NCI-H510A treated with DMSO at 0.1 percent for 48 hours (cell line): Measurements from ENCODE around the gene FSD2.
"Not testable (repeated sequence)": the region's sequence is repeated elsewhere in the genome, so short reads cannot be mapped to it uniquely, and the experiment has no call there.

Experiments used
- DNase-seq: peaks from one replicate; lab custom pipeline; 2025; lab: John Stamatoyannopoulos, UW

FSD2 gene

DNA sequence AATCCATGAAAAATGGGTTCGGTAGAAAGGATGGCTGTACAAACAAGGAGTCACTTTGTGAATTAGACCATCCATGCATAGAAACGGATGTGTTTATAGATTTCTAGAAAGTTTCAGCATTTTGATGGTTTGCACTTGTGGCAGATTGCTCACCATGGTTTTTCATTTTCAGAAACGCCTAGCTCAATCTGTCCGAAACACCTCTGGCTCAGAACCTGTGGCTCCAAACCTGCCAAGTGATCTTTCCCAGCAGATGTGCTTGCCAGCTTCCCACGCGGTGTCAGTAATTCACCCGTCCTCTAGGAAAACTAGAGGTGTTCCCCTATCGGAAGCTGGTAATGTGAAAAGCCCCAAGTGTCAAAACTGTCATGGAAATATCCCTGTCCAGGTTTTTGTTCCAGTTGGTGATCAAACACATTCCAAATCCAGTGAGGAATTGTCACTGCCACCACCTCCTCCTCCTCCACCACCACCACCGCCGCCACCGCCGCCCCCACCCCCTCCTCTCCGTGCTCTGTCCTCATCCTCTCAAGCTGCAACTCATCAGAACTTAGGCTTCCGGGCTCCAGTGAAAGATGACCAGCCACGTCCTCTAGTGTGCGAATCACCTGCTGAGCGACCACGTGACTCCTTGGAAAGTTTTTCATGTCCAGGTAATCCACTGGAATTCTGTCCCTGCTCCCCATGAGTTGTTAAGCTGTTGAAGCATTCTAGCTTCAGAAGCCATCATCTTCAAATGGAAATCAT, 24.7 kb upstream of the FSD2 start:
- no peak for DNase-seq

DNA sequence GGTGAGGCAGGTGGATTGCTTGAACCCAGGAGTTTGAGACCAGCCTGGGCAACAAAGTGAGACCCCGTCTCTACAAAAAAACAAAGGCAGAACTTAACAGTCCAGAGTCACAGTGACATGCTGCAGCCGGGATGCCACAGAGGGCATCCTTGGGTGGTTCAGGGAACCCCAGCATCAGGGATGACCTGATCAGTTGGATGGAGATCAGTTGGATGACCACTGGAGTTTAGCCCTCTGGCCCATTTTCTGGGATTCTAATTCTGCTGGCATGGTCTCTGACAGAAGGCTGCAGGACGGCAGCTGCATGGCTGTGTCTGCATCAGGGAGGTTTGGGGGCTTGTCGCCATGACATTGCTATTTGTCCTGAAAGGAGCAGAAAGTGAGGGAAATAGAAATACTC, 23.4 kb upstream of the FSD2 start:
- no peak for DNase-seq

DNA sequence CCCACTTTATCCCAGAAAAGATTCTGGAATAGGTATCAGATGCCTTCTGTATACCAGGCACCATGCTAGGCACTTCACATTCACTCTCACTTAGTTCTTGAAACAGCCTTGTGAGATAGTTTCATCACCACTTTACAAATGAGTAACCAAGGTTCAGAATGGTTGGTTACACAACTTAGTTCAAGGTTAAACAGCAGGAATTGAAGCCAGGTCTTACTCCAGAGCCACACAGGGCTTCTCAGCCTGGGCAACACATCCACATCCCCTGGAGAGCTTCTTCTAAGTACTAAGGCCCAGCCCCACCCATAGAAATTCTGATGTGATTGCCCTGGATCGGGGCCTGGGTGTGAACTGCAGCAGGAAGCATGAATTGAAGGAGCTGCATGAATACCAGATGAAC, 22.2 kb upstream of the FSD2 start:
- no peak for DNase-seq

DNA sequence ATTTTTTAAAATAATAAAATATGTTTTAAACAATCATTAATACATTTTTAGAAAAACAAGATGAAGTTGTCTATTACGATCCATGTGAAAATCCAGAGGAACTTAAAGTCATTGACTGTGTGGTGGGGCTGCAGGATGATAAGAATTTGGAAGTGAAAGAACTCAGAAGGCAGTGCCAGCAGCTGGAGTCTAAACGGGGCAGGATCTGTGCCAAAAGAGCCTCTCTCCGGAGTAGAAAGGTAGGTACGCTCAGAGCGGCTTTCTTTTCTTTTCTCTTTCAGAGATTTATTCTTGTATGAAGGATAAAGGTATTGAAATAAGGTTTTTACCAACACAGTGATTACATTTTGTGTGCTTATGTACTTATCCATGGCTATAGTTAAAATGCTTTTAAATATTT, 17.2 kb upstream of the FSD2 start:
- no peak for DNase-seq

DNA sequence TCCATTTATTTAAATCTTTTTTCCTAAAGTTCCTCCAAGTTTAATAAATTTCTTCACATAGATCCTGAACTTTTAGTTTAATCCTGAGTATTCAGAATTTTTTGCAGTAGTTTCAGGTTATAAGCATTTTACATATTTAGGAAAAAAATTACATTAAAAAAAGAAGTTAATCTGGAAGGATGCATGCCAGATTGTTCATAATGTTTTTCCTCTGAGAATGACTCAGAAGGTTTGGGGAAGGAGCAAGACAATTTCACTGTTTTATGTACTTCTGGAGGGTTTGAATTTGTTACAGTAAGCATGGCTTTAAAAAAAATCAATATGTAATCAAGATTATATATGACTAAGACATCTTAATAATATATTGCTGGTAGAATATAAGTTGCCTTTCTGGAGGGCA, 16.0 kb upstream of the FSD2 start:
- not testable (repeated sequence) for DNase-seq

DNA sequence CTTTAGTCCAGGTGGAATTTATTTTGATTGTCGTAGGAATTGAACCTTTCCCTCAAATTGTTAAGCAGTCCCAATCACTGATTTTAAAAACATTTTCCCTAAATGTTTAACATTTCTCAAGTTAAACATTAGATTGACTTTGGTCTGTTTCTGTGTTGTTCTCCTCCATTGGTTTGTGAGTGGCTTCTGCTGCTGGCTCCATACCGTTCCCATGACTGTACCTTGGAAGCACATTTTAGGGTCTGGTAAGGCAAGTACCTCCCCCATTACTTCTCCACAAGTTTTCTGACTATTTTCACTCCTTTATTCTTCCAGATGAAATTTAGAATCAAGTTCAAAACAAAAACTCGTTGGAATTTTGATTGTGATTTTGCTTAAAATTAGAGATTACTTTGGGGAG, 15.5 kb upstream of the FSD2 start:
- not testable (repeated sequence) for DNase-seq

DNA sequence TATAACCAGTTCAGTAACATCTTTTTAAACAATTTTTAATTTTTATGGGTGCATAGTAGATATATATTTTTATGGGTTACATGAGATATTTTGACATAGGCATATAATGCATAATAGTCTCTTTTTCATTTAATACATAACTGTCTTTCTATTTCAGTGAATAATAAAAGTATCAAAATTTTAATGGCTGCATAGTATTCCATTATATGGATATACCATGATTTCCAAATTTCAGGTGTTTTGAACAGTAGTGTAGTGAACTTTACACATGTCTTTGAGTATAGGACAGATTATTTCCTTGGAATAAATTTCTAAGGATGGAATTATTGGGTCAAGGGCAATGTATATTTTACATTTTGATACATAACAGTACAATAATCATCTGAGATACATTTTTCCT, 14.3 kb upstream of the FSD2 start:
- DNase-seq, result no peak

DNA sequence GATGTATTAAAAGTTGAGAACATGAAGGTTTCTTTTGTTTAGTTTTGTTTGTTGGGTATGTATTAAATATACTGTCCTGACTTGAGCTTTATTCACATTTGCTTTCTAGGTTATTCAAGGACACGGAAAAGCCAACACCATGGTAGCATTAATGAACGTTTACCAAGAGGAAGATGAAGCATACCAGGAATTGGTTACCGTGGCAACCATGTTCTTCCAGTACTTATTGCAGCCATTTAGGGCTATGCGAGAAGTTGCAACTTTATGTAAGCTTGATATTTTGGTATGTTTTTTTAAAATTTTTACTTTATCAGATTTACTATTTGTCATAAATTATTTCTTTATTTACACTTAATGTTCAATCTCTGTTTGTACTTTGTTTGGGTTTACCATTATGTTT, 7.1 kb upstream of the FSD2 start:
- DNase-seq, result no peak

GRCh38 chr15:82810890-82811426, 5.1 kb upstream of the FSD2 start:
- no peak for DNase-seq

DNA sequence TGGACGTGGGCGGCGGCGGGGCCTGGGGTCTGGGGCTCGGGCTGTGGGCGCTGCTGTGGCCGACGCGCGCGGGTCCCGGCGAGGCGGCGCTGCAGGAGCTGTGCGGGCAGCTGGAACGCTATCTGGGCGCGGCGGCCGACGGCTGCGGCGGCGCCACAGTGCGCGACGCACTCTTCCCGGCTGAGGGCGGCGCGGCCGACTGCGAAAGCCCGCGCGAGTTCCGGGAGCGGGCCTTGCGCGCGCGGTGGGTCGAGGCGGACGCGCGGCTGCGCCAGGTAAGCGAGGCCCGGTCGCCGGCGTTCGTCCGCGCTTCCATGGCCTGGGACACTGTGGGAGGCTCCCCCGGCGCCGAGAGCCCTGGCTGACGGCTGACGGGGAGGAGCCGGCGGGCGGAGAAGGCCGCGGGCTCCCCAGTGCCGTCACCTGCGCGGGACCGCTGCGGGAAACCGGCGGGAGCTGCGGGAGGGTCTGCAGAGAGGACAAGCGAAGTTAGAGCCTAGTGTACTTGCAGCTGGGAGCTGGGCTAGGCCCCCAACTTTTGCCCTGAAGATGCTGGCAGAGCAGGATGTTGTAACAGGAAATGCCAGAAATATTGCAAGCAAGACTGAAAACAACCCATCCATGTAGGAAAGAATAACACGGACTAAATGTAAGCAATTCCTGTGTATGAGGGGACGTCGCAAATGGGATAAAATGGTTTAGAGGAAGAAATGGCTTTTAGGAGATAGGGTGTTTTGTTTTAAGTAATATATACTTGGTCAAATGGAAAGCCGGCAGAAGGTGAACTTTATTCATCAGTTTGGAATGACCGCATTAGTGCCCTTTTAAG, 4.4 kb upstream of the FSD2 start:
- DNase-seq, result no peak

- DNase-seq, result peak; percentile 90
Measured at GRCh38 chr15:82809308-82810060, 3.6 kb upstream of the FSD2 start, which contains the start of gene WHAMM. WHAMM (plus strand) TSS chr15:82809628; CDS start chr15:82809727, 99 bp downstream.

GRCh38 chr15:82808634-82809041, 2.8 kb upstream of the FSD2 start:
- no peak for DNase-seq

DNA sequence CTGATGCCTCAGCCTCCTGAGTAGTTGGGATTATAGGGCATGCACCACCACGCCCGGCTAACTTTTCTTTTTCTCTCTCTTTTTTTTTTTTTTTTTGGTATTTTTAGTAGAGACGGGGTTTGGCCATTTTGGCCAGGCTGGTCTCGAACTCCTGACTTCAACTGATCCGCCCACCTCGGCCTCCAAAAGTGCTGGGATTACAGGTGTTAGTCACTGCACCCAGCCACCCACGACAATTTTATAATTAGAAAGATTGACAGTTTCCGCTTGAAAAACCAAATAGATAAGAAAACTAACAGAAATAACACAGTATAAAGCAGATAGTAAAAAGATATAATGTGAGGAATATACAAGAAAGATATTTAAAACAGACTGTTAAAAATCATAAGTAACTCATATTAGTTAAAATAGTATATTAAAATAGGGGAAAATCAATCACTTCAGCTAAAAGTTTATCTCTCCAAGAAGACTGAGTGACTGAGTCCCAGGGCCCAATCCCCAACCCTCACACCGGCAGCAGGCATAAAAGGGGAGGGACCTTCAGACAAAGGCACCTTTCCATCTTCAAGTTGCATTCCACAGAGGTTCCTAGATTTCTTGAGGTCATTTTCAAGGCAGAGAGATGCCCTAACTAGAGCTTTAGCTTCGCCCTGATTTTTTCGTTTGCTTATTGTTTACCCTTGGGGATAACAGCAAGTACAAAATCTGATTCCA, 2.2 kb upstream of the FSD2 start:
- DNase-seq, result no peak

GRCh38 chr15:82804575-82804949, 1.3 kb downstream of the FSD2 start:
- no peak for DNase-seq

- no peak for DNase-seq
Measured at GRCh38 chr15:82803793-82804574, 1.9 kb downstream of the FSD2 start.

DNA sequence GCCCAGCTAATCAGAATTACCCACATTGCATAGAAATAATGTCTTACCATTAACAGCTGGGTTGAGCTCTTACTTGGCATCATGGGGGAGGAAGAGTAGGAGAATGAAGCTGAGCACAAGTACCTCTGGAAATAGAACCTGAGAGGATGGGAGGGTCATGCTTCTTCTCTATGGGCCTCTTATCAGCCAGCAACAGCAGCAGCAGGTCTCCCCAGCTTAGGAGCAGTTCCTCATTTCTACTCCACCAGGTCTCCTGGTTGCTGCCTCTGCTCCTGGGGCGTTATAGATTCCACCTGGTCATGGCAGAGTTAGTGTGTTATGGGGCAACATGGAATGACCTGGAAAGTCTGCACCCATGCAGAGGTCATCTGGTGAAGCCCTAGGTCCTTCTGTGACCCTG, 3.4 kb downstream of the FSD2 start:
- no peak for DNase-seq

DNA sequence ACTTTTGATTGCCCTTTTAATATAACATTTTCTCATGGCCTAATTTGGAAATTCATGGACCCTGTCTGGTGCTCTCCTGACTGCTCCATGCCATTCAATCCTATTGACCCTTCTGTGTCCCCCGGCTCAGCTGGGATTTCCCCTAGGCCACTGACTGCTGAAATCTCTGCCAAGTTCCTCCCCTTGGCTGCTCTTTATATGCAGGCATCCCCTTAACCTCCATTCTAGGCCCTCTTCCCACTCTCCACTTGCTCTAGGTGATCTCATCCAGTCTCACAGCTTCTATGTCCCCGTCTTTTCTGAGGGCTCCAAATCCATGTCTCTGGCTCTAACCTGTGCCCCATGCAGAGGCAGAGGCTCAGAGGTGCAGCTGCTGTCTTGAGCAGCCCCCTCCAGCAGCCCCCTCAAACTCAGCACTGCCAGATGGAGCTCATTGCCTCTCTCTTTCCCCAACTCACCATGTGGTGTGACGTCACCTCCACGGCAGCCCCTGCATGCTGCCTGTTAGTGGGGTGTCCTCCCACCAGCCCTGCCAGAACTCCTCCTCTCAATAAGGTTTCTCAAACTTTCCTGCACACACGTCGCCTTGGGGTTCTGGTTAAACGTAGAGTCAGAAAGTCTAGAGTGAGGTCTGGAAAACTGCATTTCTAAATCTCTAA, 6.6 kb downstream of the FSD2 start:
- DNase-seq, result no peak

GRCh38 chr15:82798531-82799166, 7.2 kb downstream of the FSD2 start:
- DNase-seq, result no peak

DNA sequence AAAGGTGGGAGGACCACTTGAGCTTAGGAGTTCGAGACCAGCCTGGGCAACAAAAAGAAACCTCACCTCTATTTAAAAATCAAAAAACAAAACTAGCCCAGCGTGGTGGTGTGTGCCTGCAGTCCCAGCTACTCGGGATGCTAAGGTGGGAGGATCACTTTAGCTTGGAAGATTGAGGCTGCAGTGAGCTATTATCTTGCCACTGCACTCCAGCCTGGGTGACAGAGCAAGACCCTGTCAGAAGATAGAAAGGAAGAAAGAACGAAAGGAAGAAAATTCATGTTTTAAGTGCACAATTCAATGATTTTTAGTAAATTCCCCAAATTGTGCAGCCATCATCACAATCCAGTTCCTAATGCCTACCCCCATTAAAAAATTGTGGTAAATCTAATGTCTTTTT, 7.8 kb downstream of the FSD2 start:
- no peak for DNase-seq

DNA sequence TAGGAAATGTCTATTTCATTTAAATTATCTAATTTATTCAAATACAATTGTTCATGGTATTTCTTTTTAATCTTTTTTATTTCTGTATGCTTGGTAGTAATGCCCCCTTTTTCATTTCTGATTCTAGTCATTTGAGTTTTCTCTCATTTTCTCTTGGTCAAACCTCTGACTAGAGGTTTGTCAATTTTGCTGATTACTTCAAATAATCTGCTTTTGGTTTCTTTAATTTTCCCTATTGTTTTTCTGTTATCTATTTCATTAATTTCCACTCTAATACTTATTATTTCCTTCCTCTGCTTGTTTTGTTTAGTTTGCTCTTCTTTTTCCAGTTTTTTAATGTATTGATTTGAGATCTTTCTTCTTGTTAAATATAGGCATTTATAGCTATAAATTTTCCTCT, 12.1 kb downstream of the FSD2 start:
- DNase-seq, result no peak
